Stimulated activated CD8-positive, alpha-beta memory T cell treated with anti-CD3 and anti-CD28 coated beads, Interleukin-15, amount 100 ng/mL, for 1 hour (primary cell): ENCODE measurements around the gene MYO1B.

Source experiments
- DNase-seq: peaks from one replicate; pipeline ENCODE4 v3.0.0-alpha.2; 2020; ENCODE audit warnings: low read depth

MYO1B gene

DNA sequence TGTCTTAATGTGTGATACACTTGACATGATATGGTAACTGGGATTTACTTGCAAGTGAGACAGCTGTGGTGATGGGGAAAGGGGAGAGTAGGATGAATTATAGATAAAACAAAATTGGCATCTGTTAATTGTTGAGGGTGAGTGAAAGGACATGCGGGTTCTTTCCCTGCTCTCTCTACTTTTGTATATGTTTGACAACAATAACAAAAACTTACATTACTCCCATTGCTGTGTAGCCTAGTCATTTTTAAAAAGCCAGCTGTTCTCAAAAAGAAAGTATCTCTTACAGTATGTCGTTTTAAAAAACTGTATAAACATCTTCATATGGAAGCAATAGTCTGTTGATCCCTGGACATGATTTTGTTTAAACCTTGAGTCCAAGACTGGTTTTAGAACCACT is 117.6 kb downstream of the MYO1B start:
- no peak for DNase-seq

DNA sequence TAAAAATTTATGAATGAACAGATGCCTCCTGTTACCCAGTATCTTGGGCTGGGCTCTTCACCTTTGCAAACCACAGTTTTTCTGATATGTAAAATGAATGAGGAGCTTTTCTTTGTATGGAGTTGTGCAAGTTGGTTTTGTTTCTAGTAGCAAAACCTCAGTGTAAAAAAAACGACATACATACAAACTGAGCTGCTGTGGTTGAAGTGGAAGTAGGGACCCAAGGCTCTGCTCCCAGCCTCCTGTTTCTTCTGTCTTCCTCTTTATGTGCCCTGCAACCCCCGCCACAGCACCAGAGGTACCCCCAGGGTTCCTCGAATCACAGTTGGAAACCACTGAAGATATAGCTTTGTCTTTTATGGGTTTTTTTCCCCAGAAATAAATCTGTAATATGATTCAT is 118.1 kb downstream of the MYO1B start:
- DNase-seq: no peak

DNA sequence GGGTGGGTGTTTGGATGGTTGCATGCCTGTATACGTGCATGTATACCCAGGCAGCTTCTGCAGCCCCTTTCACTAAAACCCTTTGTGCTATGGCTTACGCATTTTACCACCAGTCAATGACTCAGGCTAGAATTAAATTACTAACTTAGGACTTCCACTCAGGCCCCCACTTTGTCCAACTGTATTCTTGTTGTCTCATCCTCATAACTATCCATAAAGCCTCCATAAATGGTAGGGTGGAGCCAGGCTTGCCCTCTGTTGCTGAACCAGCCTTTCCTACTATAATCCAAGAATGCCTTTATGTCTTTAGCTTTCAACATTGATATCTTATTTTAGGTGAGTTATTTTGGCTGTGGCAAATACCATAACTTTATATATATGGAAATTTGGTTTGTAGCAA is 119.9 kb downstream of the MYO1B start:
- no peak for DNase-seq

DNA sequence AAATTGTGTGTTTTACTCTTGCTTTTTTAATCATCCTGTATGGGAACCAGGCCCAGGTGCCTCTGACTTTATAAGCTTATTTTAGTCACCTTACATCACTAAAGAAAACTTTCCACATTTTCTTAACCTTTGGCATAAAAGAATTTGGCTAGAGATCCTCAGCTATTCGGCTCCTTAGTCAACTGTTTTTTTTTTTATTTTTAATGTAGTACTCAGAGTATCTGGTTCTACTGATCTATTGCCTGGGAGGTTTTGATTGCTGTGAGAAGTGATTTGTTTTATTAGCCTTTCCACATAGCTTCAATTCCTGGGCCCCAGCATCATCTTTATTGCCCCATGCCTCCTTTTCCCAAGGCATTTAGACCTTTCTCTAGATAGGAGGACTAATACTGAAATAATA is 121.0 kb downstream of the MYO1B start:
- no peak for DNase-seq

DNA sequence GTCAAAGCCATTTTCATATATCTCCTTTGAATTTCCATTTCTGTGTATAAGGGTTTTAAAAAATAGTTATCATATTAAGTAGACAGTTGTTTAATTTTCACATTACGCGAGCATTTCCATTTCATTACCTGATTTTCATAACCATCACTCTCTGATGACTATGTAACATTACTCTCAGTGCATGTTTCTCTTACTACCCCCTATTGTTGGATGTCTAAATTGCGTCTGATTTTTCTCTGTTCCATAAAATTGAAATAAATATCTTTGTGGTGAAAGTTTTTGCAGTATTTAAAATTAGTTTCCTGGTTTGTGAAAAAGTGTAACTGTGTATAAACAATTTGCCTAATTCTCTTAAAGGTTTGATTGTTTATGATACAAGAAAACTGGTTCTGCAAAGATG is 123.8 kb downstream of the MYO1B start:
- no peak for DNase-seq

DNA sequence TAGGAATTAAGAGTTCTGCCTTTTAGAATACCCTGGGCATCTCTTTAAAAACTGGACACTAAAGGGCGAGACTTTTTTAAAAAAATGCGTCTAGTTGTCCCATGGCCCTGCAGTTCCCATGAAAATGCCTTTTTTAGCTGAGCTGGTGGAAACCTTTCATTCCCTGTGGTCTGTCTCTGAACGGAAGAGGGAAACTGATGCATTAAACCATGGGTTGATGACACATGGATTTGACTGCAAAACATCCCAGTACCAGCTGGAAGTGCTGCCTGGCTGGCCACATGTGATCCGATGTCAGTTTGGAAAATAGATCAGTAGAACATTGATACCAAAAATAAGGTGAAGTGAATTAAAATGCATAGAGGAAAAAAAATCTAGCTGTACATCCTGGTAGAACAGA is 129.2 kb downstream of the MYO1B start:
- DNase-seq: no peak

DNA sequence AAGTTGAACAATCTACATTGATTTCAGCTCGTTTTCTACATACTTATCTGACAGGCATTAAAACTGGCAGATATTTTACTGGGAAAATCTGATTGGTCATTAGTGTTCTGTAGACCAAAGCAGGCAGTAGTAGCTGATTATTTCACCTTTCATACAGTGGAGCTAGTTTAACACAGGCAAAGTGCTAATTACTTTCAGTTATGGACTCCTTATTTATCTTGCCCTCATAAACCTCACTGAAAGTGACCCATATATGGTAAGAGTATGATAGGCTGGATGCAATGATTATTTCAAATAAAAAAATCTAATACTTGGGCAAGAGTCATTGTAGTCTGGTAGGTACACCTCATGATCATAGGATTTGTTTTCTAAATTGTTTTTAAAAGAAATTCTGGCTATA is 129.7 kb downstream of the MYO1B start:
- DNase-seq: no peak

DNA sequence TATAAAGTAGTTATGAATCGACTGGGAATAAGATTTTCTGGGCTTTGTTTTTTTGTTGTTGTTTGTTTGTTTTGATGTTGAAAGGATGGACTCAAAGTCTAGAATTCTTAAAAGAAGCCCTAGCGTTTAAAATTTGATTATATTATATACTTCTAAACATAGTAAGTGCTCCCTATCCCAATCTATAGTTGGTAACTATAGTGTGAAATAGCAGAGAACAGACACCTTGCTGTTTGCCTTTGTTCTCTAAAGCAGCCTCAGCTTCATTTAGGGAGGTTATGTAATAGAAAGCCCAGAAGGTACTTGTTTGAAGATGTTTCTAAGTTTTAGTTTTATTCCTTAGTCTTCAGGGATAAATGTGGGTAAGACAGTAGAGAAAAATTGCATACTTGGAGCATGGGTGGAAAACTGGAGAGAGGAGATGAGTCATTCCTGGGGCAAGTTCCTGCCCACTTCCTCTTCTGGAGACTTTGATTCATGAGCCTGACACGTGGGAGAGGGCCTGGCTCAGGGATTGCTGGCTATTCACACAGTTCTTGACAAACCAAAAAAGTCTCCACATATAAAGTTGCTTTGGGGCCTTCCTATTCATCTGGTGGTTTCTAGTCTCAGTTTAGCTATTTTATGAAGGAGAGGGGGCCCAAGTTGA is 131.9 kb downstream of the MYO1B start:
- no peak for DNase-seq

DNA sequence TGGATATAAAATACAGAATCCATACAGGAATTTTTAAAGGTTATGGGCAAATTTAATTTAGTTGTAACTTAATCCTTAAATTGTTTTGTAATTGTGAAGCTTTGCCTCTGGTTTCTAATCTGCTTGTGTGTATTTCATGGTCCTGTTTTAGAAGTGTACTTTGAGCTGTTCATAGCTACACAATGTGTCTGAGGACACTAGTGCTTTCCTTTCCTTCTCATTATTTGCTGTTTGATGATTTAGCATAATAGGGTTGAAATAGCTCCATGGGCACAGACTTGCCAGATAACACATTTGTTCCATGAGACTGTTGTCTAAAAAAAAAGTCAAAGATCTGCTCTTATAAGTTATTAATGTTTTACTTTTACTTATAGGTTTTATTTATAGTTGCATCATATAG is 134.2 kb downstream of the MYO1B start:
- no peak for DNase-seq

DNA sequence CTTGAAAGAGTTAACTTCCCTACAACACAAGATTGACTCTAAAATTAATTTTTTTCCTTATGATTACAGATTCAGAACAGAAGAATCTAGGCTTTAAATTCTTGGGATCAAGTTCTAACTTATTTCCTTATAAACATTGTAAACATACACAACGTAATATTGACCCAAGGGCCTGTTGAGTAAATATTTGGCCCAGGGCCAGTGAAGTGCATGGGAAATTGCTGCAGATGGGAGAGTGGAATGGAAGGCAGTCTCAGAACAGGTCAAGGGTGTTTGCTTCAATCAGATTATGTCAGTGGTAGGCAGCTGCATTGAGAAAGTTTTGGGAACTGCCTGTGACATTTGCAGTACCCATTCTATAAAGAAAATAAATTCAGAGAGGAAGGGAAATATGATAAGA is 137.6 kb downstream of the MYO1B start:
- no peak for DNase-seq

DNA sequence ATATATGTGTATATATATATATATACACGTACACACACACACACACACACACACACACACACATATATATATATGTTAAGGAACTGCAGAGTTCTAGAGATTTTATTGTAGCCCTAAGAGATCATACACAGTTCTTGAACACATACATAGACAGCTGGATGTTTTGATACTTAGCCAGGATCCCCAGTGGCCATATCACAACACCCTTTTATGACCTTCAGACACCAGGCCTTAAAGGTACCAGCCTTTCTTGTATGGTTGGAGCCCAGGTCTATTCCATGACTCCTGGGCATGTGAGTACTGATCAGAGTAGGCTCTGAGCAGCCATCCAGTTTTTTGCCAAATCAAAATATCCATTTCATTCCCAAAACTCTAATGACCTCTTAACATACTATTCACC is 138.3 kb downstream of the MYO1B start:
- DNase-seq: no peak

DNA sequence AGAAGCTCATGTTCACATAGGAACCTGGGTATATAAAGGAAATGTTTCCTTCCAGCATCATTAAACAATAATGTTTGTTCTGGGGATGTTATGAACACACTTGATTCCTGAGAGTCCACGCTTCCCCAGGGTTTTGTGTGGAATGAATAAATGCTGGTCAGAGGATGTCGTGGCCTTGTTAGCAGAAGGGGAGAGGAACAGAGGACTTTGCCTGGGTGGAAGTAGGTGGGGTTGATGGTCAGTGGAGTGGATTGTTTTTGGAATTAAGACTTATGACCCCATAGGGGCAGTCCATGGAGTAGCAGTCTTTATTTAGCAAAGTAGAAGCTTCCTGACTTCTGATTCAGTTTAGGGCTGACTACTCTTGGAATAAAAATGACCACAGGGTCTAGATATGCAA is 139.6 kb downstream of the MYO1B start:
- DNase-seq: no peak

DNA sequence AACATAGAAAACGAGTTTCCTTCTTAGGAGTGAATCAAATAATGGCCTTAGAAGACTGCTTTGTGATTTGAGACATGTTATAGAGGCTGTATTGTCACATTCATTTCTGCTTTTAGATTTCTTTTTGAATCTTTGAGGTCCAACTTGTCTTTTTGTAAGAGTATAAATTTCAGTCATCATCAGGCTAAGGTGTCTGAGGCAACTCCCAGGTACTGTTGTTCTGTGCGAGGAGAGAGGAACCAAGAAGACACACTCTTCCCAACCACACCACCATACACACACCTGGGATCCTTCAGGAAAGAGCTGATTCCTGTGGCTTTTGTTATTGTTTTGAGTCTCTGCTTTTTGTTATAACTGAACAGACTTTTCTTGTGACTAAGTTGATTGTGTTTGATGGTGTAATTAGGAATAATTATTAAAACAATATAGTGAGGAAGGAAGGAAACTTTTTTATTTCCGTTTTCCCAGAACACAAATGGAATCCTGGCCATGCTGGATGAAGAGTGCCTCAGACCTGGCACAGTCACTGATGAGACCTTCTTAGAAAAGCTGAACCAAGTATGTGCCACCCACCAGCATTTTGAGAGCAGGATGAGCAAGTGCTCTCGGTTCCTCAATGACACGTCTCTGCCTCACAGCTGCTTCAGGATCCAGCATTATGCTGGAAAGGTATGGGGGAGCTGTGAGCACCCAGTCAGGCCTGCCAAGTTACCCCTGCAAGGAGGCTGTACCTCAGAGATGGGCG is 140.4 kb downstream of the MYO1B start:
- DNase-seq: no peak

DNA sequence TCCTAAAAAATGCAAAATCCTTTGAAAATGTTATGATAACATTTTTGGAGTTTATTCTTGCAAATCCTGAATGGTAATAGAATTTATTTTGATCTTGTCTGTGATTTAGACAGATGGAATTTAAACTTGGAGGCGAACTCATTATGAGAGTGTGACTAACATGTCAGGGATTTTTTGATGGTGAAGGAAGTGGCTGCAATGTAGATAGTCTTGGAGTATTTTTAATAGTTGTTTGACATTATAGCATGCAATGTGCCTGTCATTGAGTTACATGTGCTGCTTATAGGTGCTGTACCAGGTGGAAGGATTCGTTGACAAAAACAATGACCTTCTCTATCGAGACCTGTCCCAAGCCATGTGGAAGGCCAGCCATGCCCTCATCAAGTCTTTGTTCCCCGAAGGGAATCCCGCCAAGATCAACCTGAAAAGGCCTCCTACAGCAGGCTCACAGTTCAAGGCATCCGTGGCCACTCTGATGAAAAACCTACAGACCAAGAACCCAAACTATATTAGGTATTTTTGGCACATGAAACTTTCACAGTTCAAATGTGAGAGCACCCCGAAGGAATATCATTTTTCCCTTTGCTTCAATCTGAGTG is 141.8 kb downstream of the MYO1B start:
- DNase-seq: no peak

DNA sequence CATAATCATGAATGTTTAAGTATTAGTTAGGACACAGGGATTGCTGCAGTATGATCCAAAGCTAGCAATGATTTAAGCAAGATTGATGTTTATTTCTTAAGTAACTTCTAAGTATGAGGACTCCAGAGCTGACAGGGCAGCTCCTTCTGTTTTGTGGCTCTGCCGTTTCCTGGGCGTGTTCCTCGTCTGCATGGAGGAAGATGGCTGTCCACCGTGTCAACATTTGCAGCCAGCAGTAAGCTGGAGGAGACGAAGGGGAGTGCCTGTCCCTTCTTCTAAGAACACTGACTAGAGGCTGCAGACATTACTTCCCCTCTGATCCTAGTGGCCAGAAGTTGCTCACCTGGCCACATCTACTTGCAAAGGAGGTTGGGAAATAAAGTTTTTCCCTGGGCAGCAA is 144.1 kb downstream of the MYO1B start:
- DNase-seq: no peak

DNA sequence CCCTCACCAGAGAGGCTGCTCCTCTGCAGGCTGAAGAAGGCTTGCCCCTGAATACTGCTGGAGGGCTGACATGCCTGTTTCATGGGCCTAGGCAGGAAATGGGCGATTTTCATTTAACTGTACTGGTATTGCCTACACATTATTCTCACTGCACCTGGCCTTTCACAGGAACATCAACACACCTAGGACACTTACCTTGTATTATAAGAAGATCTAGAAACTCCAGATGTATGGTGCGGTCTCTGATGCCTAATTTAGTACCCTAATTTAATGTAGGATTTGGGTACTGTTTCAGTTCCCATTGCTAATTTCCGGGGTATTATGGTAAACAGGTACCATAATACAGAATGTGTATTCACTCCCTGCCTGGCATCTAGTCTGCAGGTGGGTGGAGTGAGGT is 146.0 kb downstream of the MYO1B start:
- DNase-seq: no peak

DNA sequence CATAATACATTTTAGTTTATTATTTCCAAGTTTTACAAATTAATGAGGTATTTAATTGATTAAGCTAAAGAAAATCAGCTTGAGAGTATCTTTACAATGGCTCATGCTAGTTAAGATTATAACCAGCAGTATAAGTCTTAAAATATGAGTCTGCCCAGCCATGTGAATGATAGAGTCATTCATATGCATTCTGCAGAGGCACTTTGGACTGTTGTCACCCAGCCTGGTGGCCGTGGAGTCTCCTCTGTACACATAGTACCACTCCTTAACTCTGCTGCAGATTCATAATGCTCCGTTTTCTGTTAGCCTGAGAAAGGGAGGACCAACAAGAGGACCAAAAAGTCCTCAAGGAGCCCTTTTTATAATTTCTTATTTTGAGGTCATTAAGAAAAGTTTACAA is 148.8 kb downstream of the MYO1B start:
- DNase-seq: no peak

DNA sequence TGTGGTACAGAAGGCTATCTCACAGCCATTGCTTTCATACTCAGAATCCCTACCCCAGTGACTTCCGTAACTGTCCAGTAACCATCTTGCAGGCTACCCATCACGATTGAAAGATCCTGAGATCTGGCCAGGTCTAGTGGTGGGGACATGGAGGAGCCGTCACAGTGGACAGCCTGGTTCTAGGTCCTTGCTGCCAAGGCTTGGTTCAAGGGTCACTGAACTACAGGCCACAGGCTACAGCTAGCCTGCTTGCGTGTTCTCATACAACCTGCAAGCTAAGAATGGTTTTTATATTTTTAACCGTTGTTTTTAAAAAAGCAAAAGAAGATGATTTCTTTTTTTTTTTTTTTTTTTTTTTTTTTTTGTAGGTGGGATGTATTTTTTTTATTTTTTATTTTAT is 151.6 kb downstream of the MYO1B start:
- DNase-seq: no peak

DNA sequence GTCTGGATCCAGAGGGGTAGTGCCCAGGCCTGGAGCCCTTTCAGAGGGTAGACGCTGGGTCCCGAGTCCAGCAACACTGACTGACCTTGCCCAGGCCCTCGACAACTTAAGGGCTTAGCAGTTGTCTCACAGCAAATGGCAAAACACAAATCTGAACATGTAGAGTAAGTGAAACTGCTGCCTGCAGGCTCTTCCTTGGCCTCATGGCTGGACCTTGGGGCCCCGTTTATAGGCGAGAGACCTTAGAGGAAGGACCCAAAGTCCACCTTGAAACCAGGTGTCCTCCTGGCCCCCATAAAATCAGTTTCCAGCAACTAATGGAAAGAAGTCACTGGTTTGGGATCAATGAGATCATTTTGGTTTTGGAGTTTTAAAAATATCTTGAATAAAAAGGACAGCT is 154.4 kb downstream of the MYO1B start:
- no peak for DNase-seq

DNA sequence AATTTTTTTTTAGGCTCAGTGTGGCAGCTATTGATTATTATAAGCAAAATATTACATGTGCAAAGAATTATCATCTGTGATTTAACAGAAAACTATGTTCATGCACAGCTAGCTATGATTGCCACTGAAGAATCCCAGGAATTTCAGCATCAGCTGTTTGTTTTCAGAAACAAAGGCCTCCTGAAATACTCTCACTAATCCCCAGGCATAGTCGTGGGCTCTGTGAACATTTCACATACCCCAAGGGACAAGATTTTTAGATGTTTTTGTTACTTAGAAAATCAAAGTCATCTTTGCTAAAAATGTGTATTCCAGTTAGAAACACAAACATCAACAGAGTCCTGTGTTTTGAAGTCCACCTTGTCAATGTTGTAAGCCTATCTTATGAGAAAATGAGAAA is 156.1 kb downstream of the MYO1B start:
- no peak for DNase-seq

DNA sequence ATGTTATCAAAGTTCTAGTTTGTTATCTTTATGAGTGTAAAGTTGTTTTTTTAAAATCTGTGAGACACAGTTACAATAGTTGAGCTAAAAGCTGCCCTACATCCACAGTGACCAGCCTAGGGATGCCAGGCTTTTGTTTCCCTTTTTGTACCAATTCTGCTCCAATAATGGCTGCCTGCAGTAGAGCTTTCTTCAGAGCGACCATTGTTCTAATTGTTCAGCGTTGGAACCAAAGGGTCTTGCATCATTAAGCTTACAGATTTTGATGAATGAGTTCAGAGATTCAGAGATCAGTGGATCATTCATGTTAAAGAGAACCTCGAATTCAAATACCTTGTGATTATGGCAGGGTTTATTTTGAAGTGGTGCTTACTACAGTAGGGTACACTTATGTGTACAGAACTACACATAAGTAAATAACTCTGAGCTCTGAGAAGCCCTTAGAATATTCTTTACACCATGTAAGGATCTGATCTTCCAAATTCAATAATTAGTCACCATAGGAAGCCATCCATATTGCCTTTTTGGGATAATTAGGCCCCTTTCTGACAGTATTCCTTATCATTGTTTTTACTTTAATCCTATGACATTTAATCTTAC is 157.9 kb downstream of the MYO1B start:
- no peak for DNase-seq

DNA sequence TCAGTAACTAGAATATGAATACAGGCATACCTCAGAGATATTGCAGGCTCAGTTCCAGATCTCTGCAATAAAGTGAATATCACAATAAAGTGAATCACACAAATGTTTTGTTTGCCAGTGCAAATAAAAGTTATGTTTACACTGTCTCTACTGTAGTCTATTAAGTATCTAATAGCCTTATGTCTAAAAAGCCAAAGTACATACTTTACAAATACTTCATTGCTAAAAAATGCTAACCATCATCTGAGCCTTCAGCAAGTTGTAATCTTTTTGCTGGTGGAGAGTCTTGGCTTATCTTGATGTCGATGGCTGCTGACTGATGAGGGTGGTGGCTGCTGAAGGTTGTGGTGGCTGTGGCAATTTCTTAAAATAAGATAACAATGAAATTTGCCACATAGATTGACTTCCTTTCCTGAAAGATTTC is 159.4 kb downstream of the MYO1B start:
- no peak for DNase-seq

DNA sequence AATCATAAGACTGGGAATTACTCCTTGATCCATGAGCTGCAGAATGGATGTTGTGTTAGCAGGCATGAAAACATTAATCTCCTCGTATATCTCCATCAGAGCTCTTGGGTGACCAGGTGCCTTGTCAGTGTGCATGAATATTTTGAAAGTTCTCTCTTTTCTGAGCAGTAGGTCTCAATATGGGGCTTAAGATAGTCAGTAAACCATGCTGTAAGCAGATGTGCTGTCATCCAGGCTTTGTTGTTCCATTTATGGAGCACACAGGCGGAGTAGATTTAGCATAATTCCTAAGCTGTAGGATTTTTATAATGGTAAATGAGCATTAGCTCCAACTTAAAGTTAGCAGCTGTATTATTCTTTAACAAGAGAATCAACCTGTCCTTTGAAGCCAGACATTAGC is 160.3 kb downstream of the MYO1B start:
- DNase-seq: no peak
